Measurements from ENCODE around the gene ATRIP.
A peak's percentile ranks its signal among the peaks of the same experiment; 100 is the strongest.
"Not testable (repeated sequence)": the region's sequence is repeated elsewhere in the genome, so short reads cannot be mapped to it uniquely, and the experiment has no call there.

ATRIP gene

DNA sequence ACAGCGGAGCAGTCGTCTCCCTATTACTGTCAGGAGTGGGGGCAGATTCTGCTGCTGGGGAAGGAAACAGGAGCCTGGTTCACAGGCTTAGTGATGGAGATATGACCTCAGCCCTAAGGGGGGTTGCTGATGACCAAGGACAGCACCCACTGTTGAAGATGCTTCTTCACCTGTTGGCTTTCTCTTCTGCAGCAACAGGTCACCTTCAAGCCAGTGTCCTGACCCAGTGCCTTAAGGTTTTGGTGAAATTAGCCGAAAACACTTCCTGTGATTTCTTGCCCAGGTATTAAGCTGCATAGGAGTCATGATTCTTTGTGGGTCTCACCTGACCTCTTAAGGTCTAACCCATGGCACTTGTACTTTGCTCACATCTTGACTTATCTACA lies 14.0 kb downstream of the ATRIP start:
- H3K36me3 Mint-ChIP-seq (ENCODE audit: low read depth): peaks cover 5% of the 10 kb centered on the region
- peaks cover 6% of the 10 kb centered on the region for H3K4me1 Mint-ChIP-seq
- no peak overlapping the region for H3K27ac Mint-ChIP-seq
- TF ChIP-seq, protein P1, sequence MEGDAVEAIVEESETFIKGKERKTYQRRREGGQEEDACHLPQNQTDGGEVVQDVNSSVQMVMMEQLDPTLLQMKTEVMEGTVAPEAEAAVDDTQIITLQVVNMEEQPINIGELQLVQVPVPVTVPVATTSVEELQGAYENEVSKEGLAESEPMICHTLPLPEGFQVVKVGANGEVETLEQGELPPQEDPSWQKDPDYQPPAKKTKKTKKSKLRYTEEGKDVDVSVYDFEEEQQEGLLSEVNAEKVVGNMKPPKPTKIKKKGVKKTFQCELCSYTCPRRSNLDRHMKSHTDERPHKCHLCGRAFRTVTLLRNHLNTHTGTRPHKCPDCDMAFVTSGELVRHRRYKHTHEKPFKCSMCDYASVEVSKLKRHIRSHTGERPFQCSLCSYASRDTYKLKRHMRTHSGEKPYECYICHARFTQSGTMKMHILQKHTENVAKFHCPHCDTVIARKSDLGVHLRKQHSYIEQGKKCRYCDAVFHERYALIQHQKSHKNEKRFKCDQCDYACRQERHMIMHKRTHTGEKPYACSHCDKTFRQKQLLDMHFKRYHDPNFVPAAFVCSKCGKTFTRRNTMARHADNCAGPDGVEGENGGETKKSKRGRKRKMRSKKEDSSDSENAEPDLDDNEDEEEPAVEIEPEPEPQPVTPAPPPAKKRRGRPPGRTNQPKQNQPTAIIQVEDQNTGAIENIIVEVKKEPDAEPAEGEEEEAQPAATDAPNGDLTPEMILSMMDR (IDR thresholded peaks at IDR 0.05): no peak
- H3K27me3 Mint-ChIP-seq (ENCODE audit: low read depth, poor library complexity): peaks cover 5% of the 10 kb centered on the region
- no peaks in the 10 kb centered on the region for H3K9me3 Mint-ChIP-seq
- no peak overlapping the region for H3K4me3 Mint-ChIP-seq
- no peak for DNase-seq

DNA sequence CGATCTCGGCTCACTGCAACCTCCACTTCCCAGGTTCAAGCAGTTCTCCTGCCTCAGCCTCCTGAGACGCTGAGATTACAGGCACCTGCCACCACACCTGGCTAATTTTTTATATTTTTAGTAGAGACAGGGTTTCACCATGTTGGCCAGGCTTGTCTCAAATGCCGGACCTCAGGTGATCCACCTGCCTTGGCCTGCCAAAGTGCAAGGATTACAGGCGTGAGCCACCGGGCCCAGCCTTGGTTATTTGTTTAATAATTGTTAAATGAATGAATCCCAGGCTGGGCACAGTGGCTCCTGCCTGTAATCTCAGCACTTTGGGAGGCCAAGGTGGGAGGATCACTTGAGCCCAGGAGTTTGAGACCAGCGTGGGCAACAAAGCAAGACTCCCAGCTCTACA lies 15.2 kb downstream of the ATRIP start:
- not testable (repeated sequence) for H3K27ac Mint-ChIP-seq; H3K27me3 Mint-ChIP-seq (ENCODE audit: low read depth, poor library complexity); DNase-seq; H3K4me3 Mint-ChIP-seq; H3K9me3 Mint-ChIP-seq; H3K36me3 Mint-ChIP-seq (ENCODE audit: low read depth)
- peaks cover 19% of the 10 kb centered on the region for H3K4me1 Mint-ChIP-seq

DNA sequence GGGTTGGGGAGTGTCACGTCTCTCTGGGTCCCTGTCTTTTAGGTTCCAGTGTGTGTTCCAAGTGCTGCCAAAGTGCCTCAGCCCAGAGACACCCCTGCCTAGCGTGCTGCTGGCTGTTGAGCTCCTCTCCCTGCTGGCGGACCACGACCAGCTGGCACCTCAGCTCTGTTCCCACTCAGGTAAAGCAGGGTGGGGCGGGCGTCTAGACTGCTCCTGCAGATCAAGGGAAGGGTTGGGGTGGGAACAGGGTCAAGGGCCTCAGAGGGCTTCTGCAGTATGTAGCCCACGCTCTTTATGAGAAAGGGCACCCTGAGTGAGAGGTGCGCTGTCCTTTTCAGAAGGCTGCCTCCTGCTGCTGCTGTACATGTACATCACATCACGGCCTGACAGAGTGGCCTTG lies 17.2 kb downstream of the ATRIP start:
- no peaks in the 10 kb centered on the region for H3K9me3 Mint-ChIP-seq
- H3K4me1 Mint-ChIP-seq: peaks cover 32% of the 10 kb centered on the region
- H3K27me3 Mint-ChIP-seq (ENCODE audit: low read depth, poor library complexity): peaks cover 5% of the 10 kb centered on the region
- DNase-seq: no peak
- TF ChIP-seq, protein P1 (IDR thresholded peaks at IDR 0.05): no peak
- H3K4me3 Mint-ChIP-seq: no peak overlapping the region
- H3K36me3 Mint-ChIP-seq (ENCODE audit: low read depth): peaks cover 14% of the 10 kb centered on the region
- no peak overlapping the region for H3K27ac Mint-ChIP-seq

DNA sequence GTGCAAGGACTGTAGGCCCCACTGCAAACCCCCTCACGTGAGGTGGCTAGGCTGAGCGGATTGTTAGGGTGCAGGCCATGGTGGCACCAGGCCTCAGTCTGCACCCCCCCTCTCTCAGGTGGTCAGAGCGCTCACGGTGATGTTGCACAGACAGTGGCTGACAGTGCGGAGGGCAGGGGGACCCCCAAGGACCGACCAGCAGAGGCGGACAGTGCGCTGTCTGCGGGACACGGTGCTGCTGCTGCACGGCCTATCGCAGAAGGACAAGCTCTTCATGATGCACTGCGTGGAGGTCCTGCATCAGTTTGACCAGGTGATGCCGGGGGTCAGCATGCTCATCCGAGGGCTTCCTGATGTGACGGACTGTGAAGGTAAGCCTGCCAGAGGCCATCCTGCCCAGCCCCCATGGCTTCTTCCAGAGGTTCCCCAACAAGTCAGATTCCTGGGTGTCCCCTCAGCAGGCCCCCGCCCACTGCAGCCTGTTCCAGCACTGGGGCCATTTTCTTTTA lies 18.2 kb downstream of the ATRIP start:
- peaks cover 14% of the 10 kb centered on the region for H3K36me3 Mint-ChIP-seq (ENCODE audit: low read depth)
- H3K4me1 Mint-ChIP-seq: peaks cover 33% of the 10 kb centered on the region
- no peaks in the 10 kb centered on the region for H3K9me3 Mint-ChIP-seq
- peaks cover 4% of the 10 kb centered on the region for H3K27me3 Mint-ChIP-seq (ENCODE audit: low read depth, poor library complexity)
- H3K27ac Mint-ChIP-seq: no peak overlapping the region
- TF ChIP-seq, protein P1 (IDR thresholded peaks at IDR 0.05): no peak
- H3K4me3 Mint-ChIP-seq: no peak overlapping the region
- no peak for DNase-seq

DNA sequence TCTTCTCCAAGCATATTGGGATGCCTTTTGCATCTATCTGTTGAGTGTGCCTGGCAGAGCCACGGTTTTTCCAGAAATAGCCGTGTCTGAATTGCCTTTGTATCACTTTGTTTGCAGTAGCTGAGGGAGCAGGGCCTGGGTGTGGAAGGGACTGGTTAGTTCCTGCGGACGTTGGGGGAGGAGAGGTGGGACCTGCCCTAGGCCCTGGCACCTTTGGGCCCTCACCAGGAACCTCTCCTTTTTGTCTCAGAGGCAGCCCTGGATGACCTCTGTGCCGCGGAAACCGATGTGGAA lies 18.6 kb downstream of the ATRIP start:
- DNase-seq: no peak
- Mint-ChIP-seq H3K9me3 (no peaks in the 10 kb centered on the region), H3K36me3 (ENCODE audit: low read depth) (peaks cover 18% of the 10 kb centered on the region), H3K4me3 (no peak overlapping the region), H3K27ac (peak overlapping the region; percentile 99), H3K4me1 (peaks cover 37% of the 10 kb centered on the region), H3K27me3 (ENCODE audit: low read depth, poor library complexity) (no peaks in the 10 kb centered on the region)
- TF ChIP-seq, protein P1 (IDR thresholded peaks at IDR 0.05): no peak

DNA sequence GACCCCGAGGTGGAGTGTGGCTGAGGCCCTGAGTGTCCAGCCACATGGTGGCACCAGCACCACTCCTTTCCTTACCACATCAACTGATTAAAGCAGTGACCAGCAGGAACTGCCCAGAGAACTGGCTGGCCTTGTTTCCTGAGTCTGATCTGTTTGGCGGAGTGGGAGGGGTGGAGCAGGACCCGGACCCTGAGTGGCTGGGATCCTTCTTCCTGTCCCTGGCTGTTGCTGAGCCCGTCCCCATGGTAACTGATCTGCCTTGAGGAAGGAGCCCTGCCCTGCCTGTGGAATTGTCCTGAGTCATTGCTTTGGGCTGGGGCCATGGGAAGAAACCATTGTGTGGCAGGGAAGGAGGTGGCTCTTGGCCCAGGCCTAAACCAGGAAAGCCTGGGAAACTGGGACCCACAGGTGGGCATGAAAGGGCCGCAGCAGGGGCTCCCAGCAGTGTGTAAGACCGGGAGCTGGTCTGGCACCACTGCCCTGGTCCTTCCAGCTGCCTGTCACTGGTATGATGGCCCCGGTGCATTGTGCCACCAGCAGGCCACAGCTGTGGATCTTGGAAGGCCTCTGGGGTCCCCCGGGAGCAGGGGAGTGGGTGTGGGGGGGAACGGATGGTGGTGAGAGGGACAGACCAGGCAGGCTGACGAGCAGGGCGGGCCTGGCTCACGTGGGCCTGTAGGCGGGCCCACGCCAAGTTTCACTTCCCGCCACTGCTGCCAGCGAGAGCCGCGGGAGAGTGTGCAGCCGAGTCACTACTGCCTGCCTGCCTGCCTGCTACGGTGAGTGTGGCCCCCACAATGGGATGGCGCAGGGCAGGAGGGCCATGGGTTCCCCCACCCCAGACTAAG lies 19.2 kb downstream of the ATRIP start:
- Mint-ChIP-seq H3K9me3 (no peaks in the 10 kb centered on the region), H3K4me3 (peak overlapping the region; percentile 65), H3K36me3 (ENCODE audit: low read depth) (peaks cover 15% of the 10 kb centered on the region), H3K27me3 (ENCODE audit: low read depth, poor library complexity) (no peaks in the 10 kb centered on the region), H3K4me1 (peaks cover 38% of the 10 kb centered on the region), H3K27ac (peak overlapping the region; percentile 99)
- TF ChIP-seq, protein P1 (IDR thresholded peaks at IDR 0.05): peak; percentile 52
- DNase-seq: peak; percentile 86

Measured in nephron progenitor cell (in vitro differentiated cells).